ENCODE results near the gene KAT6B.

- TF ChIP-seq CTCF (IDR thresholded peaks at IDR 0.05) (no peak), ZFX (IDR thresholded peaks at IDR 0.05; ENCODE audit: borderline replicate concordance) (no peak)
These were observed 101.3 kb downstream of the KAT6B start for GRCh38 chr10:74927701-74928100.

Measured in 22Rv1 (cell line).